DOHH2 (cell line): Measurements from ENCODE around the gene CDHR2.

Experiments used
- CTCF ChIP-seq: fragments of 200-600 bp; sonication (generic); IDR thresholded peaks from one replicate; pipeline ENCODE4 v1.5.1; 2014; ENCODE audit warnings: antibody characterized with exemption, mild to moderate bottlenecking, low read depth, low read length; ENCODE audit not compliant: poor library complexity, severe bottlenecking
- EZH2phosphoT487 ChIP-seq: fragments of 200-600 bp; sonication (generic); IDR thresholded peaks from 2 replicates; pipeline ENCODE4 v1.6.1; 2017; ENCODE audit warnings: borderline replicate concordance, mild to moderate bottlenecking, antibody characterized with exemption, low read length, moderate library complexity, mixed read lengths

DNA sequence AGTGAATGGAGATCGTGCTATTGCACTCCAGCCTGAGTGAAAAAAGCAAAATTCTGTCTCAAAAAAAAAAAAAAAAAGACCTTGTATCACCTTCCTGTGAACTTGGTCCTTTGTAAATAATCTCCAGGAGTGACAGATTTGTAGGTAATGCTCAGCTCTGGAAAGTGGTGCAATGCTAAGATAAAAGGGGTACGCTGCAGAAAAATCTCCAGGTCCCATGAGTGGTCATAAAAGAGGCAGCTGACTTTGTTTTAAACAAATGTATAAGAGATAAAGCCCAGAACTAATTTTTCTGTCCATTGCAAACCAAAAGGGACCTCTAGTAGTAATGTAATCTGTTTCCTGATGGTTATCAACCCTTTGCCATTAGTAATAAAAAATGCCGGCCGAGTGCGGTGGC, 45.6 kb upstream of the CDHR2 start:
- TF ChIP-seq CTCF, result no peak
- no peak for TF ChIP-seq EZH2phosphoT487
